SK-N-MC (cell line): Measurements from ENCODE around the gene LRRC4B.
A peak's percentile ranks its signal among the peaks of the same experiment; 100 is the strongest.
"Not testable (repeated sequence)": the region's sequence is repeated elsewhere in the genome, so short reads cannot be mapped to it uniquely, and the experiment has no call there.

ENCODE experiments used
- DNase-seq: peaks from one replicate; pipeline ENCODE4 v3.0.0-alpha.2; 2011; ENCODE audit warnings: low read depth, low spot score
- H3K27ac ChIP-seq: fragments of 200-600 bp; sonication (generic); 2 replicates; pipeline ENCODE4 v1.5.1; 2016; ENCODE audit warnings: mixed run types
- H3K36me3 ChIP-seq: fragments of 200-600 bp; sonication (generic); 2 replicates; pipeline ENCODE4 v1.6.1; 2017; ENCODE audit warnings: antibody characterized with exemption, low read length, mixed read lengths; ENCODE audit not compliant: insufficient read depth
- H3K4me3 ChIP-seq: fragments of 200-600 bp; sonication (generic); 2 replicates; pipeline ENCODE4 v1.5.1; 2016
- H3K9ac ChIP-seq: fragments of 200-600 bp; sonication (generic); 2 replicates; pipeline ENCODE4 v1.8.0; 2017; ENCODE audit warnings: mixed run types, mixed read lengths; ENCODE audit not compliant: insufficient read length
- H3K9me3 ChIP-seq: fragments of 200-600 bp; sonication (generic); 2 replicates; pipeline ENCODE4 v1.6.1; 2017; ENCODE audit warnings: low read depth, mild to moderate bottlenecking, antibody characterized with exemption, low read length, moderate library complexity, mixed read lengths
- EZH2 ChIP-seq: fragments of 200-600 bp; sonication (generic); IDR thresholded peaks from one replicate; pipeline ENCODE4 v1.6.1; 2017; ENCODE audit warnings: antibody characterized with exemption
- FOXP2 ChIP-seq: optimal IDR thresholded peaks from 2 replicates; pipeline ENCODE3; 2011; ENCODE audit warnings: mild to moderate bottlenecking, moderate library complexity; ENCODE audit not compliant: insufficient read depth; ENCODE audit errors: extremely low read length, control extremely low read depth
- POLR2AphosphoS5 ChIP-seq: IDR thresholded peaks from 2 replicates; pipeline ENCODE4 v1.6.1; 2012; ENCODE audit warnings: mild to moderate bottlenecking, low read depth, low read length, borderline replicate concordance

The LRRC4B gene, protein sequence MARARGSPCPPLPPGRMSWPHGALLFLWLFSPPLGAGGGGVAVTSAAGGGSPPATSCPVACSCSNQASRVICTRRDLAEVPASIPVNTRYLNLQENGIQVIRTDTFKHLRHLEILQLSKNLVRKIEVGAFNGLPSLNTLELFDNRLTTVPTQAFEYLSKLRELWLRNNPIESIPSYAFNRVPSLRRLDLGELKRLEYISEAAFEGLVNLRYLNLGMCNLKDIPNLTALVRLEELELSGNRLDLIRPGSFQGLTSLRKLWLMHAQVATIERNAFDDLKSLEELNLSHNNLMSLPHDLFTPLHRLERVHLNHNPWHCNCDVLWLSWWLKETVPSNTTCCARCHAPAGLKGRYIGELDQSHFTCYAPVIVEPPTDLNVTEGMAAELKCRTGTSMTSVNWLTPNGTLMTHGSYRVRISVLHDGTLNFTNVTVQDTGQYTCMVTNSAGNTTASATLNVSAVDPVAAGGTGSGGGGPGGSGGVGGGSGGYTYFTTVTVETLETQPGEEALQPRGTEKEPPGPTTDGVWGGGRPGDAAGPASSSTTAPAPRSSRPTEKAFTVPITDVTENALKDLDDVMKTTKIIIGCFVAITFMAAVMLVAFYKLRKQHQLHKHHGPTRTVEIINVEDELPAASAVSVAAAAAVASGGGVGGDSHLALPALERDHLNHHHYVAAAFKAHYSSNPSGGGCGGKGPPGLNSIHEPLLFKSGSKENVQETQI

DNA sequence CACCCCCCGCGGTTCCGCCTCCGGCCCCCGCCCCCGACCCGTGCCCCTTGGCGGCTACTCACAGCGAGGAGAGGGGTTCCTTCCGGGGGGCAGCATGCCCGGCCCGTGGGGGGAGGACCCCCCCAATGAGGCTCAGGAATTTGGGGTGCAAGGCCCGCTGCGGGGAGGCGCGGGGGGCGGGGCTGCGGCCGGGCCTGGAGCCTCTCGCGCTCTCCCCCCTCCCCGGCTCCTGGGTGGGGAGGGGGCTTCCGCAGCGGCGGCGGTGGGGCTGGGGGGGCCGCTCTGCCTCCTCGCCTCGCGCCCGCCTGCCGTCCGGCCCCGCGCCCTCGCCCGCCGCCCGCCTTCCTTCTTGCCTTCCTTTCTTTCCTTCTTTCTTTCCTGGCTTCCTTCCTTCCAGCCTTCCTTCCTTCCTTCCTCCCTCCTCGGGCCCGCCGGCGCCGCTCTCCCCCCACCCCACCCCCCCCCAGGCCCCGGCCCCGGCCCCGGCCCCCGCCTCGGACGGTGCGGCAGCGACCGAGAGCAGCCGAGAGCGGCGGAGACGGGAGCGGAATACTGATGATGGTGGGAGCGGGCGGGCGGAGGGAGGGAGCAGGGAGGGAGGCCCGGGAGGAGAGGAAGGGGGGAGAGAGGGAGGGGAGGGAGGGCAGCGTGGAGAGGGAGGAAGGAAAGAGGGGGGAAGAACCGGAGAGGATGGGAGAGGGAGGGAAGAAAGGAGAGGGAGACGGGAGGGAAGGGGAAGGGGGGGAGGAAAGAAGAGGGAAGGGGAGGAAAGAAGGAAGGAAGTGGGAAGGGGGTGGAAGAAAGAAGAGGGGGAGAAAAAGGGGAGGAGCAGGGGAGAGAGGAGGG lies at the start of gene LRRC4B:
TSS of gene LRRC4B (minus strand) at position 554 of the 846 bp plus-strand sequence. CDS start 19,597 bp downstream, outside the sequence.
- Histone ChIP-seq H3K9me3 (no peaks in the 10 kb centered on the region), H3K27ac (no peak within 1 kb of the TSS), H3K4me3 (peak within 1 kb of the TSS; percentile 77), H3K9ac (no peak within 1 kb of the TSS), H3K36me3 (no peaks in the 10 kb centered on the region)
- no peak for TF ChIP-seq FOXP2
- no peak for DNase-seq

DNA sequence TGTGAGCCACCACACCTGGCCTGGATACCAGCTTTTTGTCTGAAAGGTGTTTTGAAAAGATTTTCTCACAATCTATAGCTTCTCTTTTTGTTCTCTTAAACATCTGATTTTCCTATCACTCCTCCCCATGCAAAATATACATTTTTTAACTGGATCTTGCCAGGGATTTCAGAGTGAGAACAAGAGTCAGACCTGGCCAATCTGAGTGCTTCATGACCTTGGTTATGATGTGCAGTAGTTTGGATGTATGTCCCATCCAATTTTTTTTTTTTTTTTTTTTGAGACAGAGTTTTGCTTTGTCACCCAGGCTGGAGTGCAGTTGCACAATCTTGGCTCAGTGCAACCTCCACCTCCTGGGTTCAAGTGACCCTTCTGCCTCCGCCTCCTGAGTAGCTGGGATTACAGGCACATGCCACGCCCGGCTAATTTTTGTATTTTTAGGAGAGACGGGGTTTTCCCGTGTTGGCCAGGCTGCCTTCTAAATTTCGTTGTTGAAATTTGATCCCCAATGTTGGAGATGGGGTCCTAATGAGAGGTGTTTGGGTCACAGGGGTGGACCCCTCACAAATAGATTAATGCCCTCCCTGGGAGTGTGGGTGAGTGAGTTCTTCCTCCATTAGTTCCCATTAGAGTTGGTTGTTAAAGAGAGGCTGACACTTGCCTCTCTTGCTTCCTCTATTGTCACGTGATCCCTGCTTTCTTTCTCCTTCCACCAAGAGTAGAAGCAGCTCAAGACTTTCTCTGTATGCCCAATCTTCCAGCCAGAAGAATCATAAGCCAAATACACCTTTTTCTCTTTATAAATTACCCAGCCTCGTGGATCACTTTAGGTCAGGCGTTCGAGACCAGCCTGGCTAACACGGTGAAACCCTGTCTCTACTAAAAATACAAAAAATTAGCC lies 44.5 kb upstream of the LRRC4B start:
- not testable (repeated sequence) for H3K9me3 ChIP-seq, DNase-seq, H3K27ac ChIP-seq, H3K9ac ChIP-seq, H3K4me3 ChIP-seq, H3K36me3 ChIP-seq

DNA sequence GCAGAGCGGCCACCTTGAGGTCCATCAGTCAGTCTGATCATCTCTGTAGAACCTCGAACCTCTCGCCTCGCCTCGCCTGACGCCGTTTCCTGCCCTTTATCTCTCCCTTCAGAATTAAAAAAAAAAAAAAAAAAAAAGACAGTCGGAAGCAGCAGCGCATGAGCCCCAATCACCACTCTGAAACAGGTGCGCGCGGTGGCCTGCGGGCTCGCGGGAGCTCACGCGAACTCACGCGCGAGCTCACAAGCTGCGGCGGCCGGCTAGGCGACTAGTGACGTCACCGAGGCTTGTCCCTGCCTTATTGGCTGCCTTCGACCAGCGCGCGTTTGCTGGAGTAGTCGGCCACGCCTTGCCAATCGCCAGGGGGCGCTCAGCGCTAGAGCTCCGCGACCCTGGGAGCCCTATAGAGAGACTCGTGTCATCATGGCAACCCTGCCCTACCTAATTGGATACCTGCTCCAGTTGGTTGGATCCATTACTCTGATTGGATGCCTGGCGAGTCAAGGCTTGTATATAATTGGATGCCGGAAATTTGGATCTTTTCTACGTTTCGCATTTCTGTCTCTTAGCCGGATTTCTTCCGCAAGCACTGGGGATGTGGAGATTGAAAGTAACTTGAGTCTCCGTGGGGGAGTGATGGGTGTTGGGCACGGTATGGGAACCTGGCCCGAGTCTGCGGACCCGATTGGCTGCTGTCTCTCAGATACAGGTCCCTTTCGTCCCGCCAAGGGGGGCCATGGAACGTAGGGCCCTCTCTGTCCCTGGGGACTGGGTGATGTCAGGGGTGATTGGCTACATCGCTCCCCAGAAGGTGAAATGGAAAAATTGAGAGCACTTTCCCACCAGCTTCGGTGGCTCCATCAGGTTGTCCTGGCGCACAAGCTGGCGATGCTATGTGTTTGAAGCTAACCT lies 39.9 kb upstream of the LRRC4B start:
- no peak for TF ChIP-seq EZH2
- TF ChIP-seq POLR2AphosphoS5: no peak
- TF ChIP-seq FOXP2: no peak
- H3K27ac ChIP-seq: no peak overlapping the region
- peak overlapping the region; percentile 72 for H3K4me3 ChIP-seq
- H3K9ac ChIP-seq: peak overlapping the region; percentile 64
- no peaks in the 10 kb centered on the region for H3K9me3 ChIP-seq
- DNase-seq: peak; percentile 48
- no peaks in the 10 kb centered on the region for H3K36me3 ChIP-seq

DNA sequence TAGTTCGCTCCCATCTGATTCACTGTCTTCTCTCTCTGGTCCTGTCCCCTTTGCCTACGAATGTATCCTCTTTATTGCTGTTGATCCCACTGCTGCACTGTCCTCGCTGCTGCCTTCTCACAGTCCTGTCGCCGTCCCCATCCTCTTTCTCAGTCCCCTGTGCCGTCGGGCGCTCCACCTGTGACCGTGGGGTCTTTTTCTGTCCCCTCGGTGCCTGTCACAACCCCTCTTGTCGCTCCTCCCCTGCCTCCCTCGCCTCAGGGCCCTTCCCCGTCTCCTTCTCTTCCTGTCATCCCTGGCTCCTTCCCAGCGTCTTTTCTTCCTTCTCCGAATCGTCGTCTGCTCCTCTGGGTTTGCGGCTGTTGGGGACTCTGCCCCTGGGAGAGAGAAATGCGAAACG lies 39.2 kb upstream of the LRRC4B start:
- Histone ChIP-seq H3K36me3 (no peaks in the 10 kb centered on the region), H3K9me3 (no peaks in the 10 kb centered on the region), H3K9ac (peak overlapping the region; percentile 64), H3K4me3 (peak overlapping the region; percentile 72), H3K27ac (no peak overlapping the region)
- no peak for DNase-seq
- TF ChIP-seq POLR2AphosphoS5 (no peak), EZH2 (no peak), FOXP2 (no peak)

DNA sequence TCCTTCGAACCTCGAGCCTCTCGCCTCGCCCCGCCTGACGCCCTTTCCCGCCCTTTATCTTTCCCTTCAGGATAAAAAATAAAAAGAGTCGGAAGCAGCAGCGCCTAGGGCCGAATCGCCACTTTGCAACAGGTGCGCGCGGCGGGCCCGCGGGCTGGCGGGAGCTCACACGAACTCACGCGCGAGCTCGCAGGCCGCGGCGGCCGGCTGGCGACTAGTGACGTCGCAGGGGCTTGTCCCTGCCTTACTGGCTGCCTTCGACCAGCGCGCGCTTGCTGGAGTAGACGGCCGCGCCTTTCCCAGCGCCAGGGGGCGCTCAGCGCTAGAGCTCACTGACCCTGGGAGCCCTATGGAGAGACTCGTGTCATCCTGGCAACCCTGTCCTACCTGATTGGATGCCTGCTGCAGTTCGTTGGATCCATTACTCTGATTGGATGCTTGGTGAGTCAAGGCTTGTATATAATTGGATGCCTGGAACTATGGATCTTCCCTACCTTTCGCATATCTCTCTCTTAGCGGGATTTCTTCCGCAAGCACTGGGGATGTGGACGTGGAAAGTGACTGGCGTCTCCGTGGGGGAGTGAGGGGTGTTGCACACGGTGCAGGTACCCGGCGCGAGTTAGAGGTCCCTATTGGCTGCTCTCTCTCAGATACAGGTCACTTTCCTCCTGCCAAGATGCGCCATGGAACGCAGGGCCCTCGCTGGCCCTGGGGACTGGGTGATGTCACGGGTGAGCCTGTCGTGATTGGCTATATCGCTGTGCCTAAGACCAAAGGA lies 38.0 kb upstream of the LRRC4B start:
- DNase-seq, H3K4me3 ChIP-seq, H3K9me3 ChIP-seq, H3K9ac ChIP-seq, H3K36me3 ChIP-seq, H3K27ac ChIP-seq: not testable (repeated sequence)

DNA sequence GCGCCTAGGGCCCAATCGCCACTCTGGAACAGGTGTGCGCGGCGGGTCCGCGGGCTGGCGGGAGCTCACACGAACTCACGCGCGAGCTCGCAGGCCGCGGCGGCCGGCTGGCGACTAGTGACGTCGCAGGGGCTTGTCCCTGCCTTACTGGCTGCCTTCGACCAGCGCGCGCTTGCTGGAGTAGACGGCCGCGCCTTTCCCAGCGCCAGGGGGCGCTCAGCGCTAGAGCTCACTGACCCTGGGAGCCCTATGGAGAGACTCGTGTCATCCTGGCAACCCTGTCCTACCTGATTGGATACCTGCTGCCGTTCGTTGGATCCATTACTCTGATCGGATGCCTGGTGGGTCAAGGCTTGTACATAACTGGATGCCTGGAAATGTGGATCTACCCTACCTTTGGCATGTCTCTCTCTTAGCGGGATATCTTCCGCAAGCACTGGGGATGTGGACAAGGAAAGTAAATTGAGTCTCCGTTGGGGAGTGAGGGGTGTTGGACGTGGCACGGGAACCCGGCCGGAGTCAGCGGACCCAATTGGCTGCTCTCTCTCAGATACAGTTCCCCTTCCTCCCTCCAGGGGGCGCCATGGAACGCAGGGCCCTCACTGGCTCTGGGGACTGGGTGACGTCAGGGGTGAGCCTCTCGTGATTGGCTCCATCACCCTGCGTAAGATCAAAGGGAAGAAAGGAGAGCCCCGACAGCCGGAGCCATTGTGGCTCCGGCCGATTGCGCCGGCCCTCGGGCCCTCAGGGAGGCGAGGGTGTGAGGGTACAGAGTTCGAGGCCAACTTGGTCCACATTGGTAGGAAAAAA lies 36.2 kb upstream of the LRRC4B start:
- H3K36me3 ChIP-seq, H3K9me3 ChIP-seq, H3K9ac ChIP-seq: not testable (repeated sequence)

More for the DNA sequence above, 36.2 kb upstream of the LRRC4B start:
- DNase-seq, H3K4me3 ChIP-seq, H3K27ac ChIP-seq: not testable (repeated sequence)
